Measurements from ENCODE around the gene SLC29A3. TPM values are rescaled to one million over a fixed set of nuclear protein-coding genes. Genes with fewer than 3 reads are reported as not detected.

SLC29A3 gene
- polyA plus RNA-seq, 1 of the 3 experiments (the other 2 are of a cell fraction): 3.8 TPM

- Histone ChIP-seq H3K4me2 (no peak overlapping the region), H3K36me3 (replicated peaks in 1 of 2; ENCODE audit: control insufficient read depth in 1 of 2, insufficient read depth in 2 of 2, low read length in 1 of 2) (peaks cover 5 to 14% of the 10 kb centered on the region in 2 experiments), H3K9ac (no peak overlapping the region), H3K9me3 (no peaks in the 10 kb centered on the region), H3K79me2 (ENCODE audit: insufficient read depth) (peaks cover 41% of the 10 kb centered on the region), H4K20me1 (ENCODE audit: insufficient read depth) (peaks cover 87% of the 10 kb centered on the region), H3K27ac (ENCODE audit: low read depth in 2 of 2, low read length in 1 of 2) (peak overlapping the region in 1 of 2 experiments; percentile 99; a peak in 2 of 4 replicates), H3K27me3 (ENCODE audit: insufficient read depth) (no peaks in the 10 kb centered on the region), H3F3A (replicated peaks; ENCODE audit: insufficient read depth) (no peaks in the 10 kb centered on the region), H3K4me1 (ENCODE audit: control insufficient read depth in 1 of 2, insufficient read depth in 2 of 2, low read depth in 1 of 2, low read length in 1 of 2) (peaks cover 0 to 62% of the 10 kb centered on the region in 2 experiments; a peak in 3 of 4 replicates), H3K4me3 (ENCODE audit: low read depth in 2 of 2, low read length in 1 of 2) (no peak overlapping the region), H3K9me2 (no peaks in the 10 kb centered on the region), H2AFZ (ENCODE audit: low read depth) (no peak overlapping the region)
- ChIA-PET CTCF (interaction anchor here (1.3 to 9.0 kb wide), 4 partner anchors 10 to 67 kb away, joined by 3 to 104 read pairs (median 12); partner anchors contain the start of gene UNC5B), POLR2A (interaction anchor here (2.3 kb wide), 1 partner anchor 35 kb away, joined by 10 read pairs; no protein-coding TSS in a partner anchor)
- DNase-seq: no peak
- TF ChIP-seq TEAD4 (IDR thresholded peaks at IDR 0.05; ENCODE audit: borderline replicate concordance, insufficient read depth) (no peak), MXI1 (IDR thresholded peaks at IDR 0.05; ENCODE audit: low read depth, low read length) (no peak), FOXM1 (IDR thresholded peaks at IDR 0.05; ENCODE audit: low read depth) (no peak), GABPA (IDR thresholded peaks at IDR 0.05; ENCODE audit: low read depth) (no peak), TAF1 (IDR thresholded peaks at IDR 0.05; ENCODE audit: borderline replicate concordance, low read depth, low read length) (no peak), RFX5 (IDR thresholded peaks at IDR 0.05; ENCODE audit: low read length) (no peak), RCOR1 (IDR thresholded peaks at IDR 0.05; ENCODE audit: low read length) (no peak), ELF1 (IDR thresholded peaks at IDR 0.05) (no peak), RXRA (IDR thresholded peaks at IDR 0.05; ENCODE audit: borderline replicate concordance, low read depth) (no peak), NFIC (IDR thresholded peaks at IDR 0.05; ENCODE audit: borderline replicate concordance) (no peak), EP300 (IDR thresholded peaks at IDR 0.05; ENCODE audit: borderline replicate concordance in 1 of 2, low read depth in 1 of 2, low read length in 1 of 2) (no peak), YY1 (IDR thresholded peaks at IDR 0.05; ENCODE audit: low read depth) (no peak), SIN3A (IDR thresholded peaks at IDR 0.05; ENCODE audit: borderline replicate concordance, low read depth, low read length) (no peak), MAX (IDR thresholded peaks at IDR 0.05; ENCODE audit: low read depth) (no peak), CHD2 (IDR thresholded peaks at IDR 0.05; ENCODE audit: low read length, partially characterized antibody) (no peak), POLR2AphosphoS5 (IDR thresholded peaks at IDR 0.05; ENCODE audit: low read depth, low read length) (no peak), PBX3 (IDR thresholded peaks at IDR 0.05) (no peak), NRF1 (IDR thresholded peaks at IDR 0.05; ENCODE audit: low read depth, low read length) (no peak), JUND (IDR thresholded peaks at IDR 0.05) (no peak), RAD21 (IDR thresholded peaks at IDR 0.05; ENCODE audit: low read length) (no peak)
- 87% methylated on average over 5 of the region's 5 CpGs for WGBS (ENCODE audit: low lambda C conversion rate)
Measured at GRCh38 chr10:71280216-71280615, 38.8 kb upstream of the SLC29A3 start.

Measured in SK-N-SH (cell line).